GM19372 (cell line): ENCODE measurements around the gene TRIO.

Source experiments
- ATAC-seq: cut with Tn5 transposase; IDR thresholded peaks from one replicate; pipeline ENCODE4 v1.9.1; 2021; ENCODE audit warnings: mild to moderate bottlenecking, low read depth, moderate library complexity; ENCODE audit not compliant: unreplicated experiment

TRIO gene

DNA sequence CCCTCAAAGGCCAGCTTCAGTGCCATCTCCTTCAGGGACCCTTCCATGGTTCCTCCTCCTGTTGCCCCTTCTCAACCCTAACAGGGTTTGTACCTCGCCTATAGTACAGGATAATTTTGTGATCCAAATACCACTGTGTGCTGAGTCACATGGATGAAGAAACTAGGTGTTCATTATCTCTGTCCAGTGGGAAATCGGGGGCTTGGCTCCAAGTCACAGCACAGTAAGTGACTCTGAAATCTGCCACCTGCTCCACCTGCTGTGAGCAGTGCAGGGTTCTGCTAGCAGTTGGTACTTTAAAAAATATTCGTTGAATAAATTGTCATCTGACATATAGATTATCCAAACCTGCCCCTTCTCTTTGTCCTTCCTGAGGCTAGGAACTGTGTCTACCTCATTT is 315.3 kb downstream of the TRIO start:
- ATAC-seq = no peak

DNA sequence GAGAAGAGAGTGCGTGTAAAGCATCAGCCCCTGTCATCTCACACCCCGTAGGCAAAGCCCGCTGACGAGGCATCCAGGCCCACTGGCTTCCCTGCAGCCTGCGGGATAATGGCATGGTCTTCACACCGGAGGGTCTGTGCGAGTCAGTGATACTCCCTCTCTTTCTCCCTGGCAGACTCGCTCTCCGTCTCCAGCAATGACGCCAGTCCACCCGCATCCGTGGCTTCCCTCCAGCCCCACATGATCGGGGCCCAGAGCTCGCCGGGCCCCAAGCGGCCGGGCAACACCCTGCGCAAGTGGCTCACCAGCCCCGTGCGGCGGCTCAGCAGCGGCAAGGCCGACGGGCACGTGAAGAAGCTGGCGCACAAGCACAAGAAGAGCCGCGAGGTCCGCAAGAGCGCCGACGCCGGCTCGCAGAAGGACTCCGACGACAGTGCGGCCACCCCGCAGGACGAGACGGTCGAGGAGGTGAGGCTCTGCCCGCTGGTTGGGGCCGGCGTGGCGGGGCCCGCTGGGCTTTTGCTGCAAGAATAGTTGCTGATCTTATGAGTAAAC is 317.8 kb downstream of the TRIO start:
- ATAC-seq = no peak

DNA sequence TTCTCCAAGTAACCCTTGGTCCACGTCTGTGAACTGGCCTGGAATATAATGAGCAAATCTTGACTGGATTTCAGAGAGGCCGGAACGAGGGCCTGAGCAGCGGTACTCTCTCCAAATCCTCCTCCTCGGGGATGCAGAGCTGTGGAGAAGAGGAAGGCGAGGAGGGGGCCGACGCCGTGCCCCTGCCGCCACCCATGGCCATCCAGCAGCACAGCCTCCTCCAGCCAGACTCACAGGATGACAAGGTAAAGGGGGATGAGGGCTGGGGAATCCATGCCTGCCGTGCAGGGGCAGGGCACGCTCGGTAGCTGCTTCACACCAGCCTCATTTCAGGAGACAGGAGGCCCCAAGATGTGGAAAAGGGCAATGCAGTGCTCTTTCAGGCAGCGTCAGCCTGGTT is 319.5 kb downstream of the TRIO start:
- no peak for ATAC-seq

DNA sequence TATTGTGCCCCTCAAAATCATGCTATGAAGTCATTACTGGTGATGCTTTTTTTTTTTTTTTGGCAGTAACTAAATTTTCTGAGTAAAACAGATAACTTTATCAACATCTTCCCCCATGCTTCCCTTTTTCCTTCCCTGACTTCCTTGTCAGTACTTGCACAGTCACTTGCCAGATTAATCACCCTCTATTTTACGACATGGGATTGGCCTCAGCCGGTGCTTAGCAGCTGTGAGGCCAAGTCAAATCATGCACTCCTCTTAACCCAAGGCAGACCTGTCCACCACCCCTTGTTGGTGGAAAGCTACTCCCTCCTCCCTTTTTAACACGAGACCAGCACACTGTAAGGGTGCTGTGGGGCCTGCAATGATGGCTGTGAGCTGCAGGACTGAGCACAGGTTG is 320.5 kb downstream of the TRIO start:
- no peak for ATAC-seq

DNA sequence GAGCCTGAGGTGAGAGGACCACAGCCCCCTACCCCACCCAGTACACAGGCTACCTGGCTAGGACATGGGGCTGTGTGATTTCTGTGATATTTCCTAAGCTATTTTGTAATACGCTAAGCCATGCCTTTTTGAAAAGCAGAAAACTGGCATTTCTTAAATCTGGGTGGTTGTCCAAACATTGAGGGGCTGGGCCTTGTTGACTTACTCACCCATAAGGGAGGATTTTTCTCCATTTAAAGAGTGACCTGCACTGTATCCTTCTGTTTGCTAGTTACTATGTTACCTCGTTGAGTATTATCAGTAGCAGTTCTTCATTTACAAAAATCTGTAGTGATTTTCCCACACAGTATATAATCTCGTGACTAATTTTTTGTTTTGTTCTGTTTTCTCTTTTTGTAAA is 321.0 kb downstream of the TRIO start:
- no peak for ATAC-seq

DNA sequence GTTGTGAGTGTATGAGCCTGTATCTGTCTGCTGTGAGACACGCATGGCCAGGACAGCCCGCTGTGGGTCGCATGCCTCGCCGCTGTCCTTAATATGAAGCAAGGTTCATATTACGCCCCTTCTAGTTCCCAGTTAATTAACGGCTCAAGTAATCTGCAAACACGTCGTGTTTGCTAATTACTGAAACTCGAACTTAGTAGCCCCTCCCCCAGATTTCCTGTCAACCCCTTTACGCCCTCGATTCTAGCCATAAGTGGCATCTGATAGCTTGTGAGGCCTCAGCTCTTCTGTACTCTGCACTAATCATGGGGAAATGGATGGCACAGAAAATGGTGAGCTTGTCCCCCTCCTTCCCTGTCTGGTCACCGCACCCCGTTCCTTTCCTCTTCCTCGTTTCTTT is 321.5 kb downstream of the TRIO start:
- ATAC-seq = no peak

DNA sequence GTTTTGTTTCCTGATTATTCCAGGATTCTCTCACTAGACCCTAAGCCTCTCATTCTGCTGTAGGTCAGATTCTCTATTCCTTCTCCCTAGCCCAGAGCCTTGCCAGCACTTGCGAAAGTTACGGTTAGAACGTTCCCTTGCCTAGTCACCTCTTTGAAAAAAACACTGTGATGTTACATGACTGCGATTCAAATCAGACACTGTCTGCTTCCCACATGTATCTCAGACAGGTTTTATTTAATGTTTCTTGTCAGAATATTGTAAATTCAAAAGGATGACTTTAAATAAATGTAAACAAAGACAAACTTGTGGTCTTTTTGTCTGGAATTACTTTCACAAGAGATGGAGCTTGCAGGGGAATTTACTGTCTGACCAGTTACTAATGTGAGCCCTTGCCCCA is 322.0 kb downstream of the TRIO start:
- ATAC-seq = no peak

DNA sequence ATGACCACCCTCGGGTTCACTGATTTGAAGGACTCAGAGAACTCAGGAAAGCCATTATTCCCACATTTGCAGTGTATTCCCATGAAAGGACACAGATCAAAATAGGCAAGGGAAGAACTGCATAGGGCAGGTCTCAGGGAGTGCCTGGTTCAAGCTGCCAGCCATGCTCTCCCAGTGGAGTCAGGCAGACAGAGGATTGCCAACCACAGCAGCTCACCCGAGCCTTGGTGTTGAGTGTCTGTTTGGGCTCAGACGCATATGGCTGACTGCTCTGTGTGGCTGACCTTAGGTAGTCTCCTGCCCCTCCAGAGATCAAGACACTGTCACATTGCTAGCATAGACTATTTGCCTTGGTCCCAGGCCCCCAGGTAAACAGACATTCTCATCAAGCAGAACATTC is 322.6 kb downstream of the TRIO start:
- ATAC-seq = no peak

DNA sequence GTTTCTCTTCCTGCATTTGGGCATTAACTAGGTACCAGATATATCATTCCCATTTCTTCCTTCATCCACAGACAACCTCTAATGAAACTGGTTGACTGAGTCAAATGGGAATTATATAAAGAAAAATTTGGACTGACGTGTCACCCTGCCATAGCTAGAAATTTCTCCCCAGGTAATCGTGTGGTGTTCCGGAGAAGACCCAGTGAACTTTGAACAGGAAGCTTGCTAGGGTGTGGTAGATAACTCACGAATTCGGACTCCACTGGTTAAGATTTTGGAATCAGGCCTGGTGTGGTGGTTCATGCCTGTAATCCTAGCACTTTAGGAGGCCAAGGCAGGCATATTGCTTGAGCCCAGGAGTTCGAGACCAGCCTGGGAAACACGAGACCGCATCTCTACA is 324.1 kb downstream of the TRIO start:
- ATAC-seq = no peak

DNA sequence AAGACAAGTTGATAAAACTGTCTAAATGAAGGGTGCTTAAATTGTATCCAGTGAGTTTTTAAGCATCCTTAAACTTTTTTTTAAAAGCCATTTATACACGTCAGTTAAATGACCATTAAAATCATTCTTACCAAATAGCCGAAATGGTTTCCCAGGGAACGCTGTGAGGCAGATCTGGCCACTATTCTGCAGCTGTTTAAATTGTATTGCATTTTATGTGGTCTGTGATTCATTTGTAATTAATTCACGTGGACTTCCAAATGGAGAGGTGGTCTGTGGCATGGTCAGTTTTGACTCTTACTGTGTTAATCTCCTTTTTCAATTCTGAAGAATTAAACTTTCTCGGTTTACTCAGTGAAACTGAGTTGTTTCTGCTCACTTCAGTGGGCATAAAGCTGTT is 324.7 kb downstream of the TRIO start:
- ATAC-seq = no peak

DNA sequence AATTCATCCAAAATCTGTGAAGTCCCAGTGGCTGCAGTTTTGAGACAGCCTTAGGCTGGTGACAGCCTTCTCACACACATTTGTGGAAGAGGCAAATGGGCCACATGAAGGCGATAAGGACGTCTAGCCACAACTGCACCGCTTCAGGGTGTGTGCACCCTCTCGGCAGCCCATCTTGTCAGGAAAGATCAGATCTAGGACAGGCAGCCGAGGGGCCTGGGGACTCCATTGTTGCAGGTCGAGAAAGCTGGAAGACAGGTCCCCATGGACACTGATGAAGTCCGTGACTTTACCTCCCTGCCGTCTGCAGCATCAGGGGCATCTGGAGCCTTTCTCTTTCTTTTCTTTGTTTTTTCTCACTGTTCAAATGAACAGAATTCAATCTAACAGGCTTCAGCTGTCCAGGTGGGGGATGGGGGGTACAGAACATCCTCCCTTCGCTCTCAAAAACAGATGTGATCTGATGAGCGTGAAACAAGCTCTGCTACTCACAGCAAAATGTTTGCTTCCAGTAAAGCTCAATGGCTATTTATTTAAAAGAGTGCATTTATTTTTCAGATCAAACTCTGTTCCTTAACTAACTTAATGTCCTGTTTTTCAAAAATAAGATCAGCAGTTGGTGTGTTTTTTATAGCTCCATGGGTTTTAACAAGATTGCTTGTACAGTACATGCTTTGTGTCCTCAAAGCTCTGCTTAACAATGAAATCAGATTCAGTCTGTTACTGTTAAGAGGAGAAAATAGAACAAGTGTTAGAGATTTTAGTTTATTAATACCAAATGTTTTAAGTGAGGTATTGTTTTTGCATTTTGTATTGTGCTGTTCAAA is 326.6 kb downstream of the TRIO start:
- ATAC-seq = no peak

DNA sequence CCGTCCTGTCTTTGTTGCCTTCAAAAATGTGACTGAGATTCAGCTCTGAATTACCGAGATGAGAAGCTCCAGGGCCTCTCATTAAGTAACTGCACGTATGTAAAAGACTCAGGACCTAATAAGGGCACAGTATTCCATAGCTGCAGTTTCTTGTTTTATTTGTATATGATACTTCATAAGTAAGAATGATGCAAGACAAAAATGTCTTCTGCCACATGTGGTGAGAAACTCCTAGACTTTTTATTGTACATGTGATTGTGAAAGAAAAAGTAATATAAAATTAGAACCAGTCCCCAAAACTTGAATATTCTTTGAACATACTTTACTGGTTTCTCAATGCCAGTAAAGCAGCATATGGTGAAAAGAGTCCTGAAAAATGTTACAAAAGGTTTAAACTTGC is 328.4 kb downstream of the TRIO start:
- no peak for ATAC-seq

DNA sequence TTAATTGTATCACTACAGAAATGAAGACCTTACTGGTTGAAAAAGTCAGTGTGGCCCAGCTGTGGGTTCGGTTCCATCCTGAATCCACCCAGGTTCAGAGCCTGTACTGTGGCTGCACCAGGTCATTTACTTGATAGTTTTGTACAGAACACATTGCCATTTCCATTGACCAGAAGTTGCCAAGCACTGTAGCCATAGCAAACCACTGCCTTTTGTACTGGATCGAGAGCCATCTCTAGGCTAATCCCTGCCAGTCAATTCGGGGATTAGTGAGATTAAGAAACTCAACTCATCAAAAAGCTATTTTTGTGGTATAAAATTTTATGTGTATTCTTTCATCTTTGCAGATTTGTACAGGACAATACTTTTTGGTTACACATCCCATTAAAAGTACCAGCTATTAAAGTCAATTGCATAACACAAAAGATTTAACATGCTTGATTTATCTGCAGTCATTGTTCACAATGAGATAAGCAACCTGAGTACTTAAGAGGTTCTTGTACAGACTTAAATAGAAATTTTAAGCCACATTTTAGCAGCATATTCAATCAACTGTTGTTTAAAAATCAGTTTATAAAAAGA is 329.9 kb downstream of the TRIO start:
- no peak for ATAC-seq

DNA sequence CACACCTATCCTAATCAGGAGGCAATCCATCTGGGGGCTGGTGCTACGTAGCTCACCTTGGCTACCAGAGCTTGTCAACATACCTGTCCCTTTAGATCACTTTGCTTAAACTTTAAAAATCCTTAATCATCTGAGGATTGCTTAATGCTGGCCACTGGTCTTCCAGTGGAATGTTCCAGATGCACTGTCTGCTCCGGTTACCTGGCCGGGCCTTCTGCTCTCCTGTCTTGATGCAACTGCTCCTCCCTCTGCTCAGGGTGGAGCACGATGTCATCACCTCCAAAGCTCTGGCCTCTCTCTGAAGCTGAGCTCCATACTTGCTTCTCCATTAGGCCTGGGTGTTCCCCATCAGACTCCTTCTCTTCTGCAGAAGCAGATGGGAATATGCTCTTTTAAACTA is 331.9 kb downstream of the TRIO start:
- ATAC-seq = no peak

DNA sequence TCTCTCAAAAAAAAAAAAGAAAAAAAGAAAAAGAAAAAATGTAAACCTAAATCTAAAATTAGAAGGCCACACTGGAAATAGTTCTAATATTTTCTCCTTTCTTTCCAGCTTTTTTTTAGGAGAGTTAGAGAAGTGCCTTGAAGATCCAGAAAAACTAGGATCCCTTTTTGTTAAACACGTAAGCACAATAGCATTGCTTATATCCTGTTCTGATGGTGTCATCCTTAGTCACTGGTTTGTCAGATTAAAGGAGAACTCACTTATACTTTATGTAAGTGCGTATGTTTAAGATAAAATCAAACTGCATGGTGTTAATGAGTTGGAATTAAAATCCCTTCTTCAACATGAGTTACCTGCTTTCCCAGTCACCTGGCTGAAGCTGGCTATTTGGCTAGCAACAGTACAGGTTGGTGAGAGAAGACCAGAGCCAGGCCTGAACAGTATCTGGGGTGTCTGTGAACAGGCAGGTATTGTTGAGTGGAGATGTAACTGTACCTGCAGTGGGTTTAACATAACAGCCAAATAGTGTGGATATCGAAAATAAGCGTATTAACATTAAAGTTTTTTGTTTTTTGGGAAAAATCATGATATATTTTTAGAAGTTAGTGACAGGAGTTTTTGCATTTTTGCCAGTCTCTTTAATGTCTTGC is 333.8 kb downstream of the TRIO start:
- ATAC-seq = no peak

DNA sequence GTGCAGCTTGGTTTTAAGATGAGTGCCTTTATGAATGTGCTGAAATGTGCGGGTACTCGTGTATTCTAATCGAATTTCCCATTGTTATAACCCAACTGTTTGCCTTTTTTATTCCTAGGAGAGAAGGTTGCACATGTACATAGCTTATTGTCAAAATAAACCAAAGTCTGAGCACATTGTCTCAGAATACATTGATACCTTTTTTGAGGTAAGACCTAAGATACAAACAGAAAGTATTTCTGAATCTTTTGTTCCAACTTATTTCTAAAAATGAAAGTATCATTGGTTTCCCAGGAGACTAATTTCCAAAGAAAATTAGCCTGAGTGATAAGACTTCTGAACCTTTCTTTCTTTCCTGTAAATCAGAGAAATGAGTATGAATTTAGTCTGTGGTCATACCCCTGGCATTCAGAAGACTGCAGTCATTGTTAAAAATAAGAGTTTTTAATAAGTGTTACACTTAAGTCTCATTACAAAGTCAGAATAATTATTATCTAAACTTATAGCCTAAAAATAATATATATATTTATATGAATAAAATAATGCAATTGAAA is 336.1 kb downstream of the TRIO start:
- ATAC-seq = no peak

DNA sequence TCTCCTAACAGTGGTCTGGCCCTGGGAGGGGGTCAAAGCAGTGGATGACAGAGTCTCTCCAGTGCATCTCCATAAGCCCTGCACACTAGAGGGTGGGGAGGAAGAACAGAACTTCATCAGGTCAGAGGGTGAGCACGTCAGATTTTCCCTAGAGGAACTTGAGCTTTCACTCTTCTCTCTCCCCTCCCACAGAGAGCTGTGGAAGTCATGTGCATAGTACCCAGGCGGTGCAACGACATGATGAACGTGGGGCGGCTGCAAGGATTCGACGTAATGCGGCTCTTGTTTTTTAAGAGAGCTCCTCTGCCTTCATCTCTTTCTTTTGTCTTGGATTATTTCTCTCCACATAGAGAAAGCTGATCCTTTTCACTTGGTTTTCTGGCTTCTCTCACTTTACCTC is 338.2 kb downstream of the TRIO start:
- no peak for ATAC-seq

DNA sequence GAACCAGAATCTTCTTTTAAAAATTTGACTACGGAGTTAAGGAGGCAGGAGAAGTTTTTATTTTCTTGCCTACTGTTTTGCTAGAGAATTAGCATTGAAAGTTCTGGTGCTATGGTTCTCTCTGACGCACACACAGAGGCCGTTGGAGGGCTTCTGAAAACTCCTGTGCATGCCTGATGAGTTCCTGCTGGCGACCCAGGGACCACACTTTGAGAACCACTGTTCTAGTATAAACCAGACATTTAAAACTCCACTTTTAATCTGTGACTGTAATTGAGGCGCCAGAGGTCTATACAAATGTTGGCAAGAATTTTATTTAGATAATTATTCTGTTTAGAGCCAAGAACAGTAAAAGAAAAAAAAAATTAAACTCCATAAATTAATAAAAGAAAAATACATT is 338.9 kb downstream of the TRIO start:
- no peak for ATAC-seq

DNA sequence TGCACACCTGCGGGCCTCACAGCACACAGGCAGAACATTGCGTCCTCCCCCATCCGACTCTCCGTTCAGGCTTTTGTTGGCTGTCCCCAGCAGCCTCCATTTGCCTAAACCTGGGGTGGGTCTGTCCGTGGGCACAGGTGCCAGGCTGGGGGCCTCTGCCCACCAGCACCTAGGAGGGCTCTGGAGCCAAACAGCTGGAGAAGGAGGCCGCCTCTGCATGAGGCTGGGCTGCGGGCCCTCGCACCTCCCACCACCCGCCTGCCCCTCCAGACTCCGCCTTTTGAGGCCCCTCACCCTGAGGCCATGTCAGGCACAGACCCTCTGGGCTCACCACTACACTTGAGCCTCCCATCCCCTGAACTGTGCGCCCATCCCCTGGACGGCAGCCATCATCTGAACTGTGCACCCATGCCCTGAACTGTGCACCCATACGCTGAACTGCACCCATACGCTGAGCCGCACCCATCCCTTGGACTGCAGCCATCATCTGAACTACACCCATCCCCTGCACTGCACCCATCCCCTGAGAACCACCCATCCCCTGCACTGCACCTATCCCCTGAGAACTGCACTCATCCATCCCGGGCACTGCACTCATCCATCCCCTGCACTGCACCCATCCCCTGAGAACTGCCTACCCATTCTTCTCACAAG is 340.5 kb downstream of the TRIO start:
- no peak for ATAC-seq

DNA sequence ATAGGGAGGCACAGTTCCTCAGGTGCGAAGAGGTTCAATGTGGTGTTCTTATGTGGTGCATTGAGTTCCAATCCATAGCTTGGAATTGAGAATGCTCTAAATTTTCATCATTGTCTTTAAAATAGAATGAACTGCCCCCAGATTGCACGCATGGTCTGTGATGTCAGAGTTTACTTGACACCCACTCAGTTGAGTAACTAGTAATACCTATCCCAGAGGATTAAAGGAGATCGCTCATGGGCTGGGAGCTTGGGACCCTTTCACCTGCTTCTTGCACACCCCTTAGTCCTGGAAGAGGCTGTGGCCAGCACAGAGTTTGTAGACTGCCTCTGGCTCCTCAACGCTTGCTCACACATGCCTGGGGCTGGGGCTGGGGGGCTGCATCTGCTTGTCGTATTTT is 343.3 kb downstream of the TRIO start:
- no peak for ATAC-seq
